Measurements from ENCODE around the gene TVP23C.

TVP23C gene

DNA sequence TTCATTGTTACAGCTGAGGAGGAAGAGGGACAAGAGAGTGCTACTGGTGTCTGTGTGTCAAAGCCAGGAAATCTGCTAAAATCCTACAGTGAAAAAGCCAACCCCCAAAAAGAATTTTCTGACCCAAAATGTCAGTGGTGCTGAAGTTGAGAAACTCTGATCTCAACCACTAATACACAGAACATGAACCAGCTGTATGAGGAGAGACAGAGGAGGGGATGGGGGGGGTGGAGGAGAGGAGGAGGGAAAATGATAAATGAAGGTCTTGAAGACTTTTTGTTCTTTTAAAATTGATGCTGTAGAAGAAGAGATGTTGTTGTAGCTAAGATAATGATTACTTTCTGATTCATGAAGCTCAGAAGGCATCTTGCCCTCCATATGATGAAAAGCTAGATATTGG lies 68.5 kb downstream of the TVP23C start:
- DNase-seq: no peak

GRCh38 chr17:15493693-15494035 lies 69.6 kb downstream of the TVP23C start:
- DNase-seq: no peak

DNA sequence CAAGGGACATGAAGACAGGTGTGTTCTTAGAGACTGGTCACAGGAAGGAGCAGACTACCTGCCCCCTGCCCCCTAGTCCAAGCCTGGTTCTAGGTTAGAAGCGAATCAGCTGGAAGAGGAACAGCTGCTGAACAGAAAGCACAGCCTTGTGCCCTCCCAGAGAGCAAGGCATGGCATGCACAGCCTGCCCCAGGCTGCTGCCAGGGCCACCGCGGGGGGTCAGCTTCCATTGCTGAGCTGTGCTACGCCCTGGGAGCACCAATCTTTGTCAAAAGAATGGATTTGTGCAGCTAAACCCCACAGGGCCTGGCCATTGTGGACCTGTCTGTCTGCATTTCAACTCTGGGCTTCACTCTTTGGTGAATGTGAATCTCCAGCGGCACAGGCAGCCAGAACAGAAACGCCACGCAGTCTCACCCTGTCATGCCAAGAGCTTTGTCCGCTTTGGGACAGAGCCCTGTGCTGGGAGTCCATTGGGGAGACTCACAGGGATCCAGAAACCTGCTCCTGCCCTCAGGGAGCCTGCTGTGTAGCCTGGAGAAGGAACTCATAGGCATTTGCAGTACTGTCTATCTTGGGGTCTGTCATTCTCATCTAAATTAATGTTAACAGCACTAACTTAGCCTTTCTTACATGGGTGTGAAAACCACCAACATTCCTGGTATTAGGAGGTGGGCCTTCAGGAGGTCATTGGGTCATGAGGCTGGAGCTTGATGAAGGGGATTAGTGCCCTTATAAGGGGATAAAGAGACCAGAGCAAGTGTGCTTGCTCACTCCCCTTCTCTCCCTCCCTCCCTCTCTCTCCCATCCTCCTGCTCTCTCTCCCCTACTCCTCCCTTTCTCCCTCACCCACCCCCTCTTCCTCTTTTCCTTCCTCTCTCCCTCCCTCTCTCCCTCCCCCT lies 70.2 kb downstream of the TVP23C start:
- DNase-seq: no peak

DNA sequence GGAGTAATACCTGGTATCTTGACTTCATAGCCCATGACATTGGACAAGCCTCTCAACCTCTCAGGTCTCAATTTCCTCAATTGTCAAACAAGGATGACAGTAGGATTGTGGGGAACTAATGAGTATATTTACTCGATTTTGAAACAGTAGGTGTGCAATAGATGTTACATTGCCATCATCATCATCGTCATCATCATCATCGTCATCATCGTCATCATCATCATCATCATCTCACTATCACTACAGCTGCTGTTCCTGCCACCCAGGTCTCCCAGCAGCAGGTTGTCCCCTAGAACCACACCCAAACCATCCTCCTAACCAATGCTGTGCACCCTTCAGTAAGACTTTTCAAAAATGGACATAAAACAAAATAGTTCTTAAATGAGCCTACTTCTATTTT lies 71.1 kb downstream of the TVP23C start:
- no peak for DNase-seq

- DNase-seq: peak; percentile 54 to 79 (median 70)
These were observed 72.5 kb downstream of the TVP23C start for GRCh38 chr17:15490634-15491261.

DNA sequence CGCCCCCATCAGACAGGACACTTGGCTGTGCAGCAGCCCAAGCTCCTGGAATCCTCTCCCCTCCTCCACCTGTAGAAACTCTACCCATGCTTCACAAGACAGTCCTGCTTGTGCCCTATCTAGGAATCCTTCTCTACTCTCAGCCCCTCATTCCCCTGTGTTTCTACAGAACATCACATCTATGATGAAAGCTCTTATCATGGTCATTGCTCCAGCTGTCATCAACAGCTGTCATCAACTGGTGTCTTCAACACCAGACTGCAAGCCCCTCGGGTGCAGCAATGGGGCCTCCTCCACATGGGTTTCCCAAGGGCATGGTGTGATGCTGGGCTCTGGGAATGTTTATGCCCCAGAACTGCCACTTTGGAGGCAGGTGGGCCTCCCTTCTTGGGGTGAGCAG lies 74.7 kb downstream of the TVP23C start:
- no peak for DNase-seq

GRCh38 chr17:15485045-15485444 lies 78.2 kb downstream of the TVP23C start:
- no peak for DNase-seq

- no peak for DNase-seq
These were observed 79.9 kb downstream of the TVP23C start for GRCh38 chr17:15483431-15483830.

DNA sequence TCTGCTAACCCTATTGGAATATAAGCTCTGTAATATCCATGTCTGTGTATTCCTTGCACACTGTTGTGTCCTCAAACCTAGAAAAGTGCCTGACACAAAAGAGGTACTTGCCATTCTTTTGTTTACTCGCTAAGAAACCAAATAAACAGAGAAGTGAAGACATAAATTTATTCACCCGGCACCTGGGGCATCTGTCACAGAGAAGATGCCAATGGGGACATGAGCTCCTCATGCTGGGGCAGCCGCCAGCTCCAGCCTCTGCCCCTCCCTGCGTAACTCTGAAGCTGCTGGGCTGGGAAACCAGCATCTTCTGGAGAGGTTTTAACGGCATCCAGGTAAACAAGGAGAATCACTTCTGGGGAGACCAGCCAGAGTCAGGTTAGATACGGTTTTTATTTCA lies 80.8 kb downstream of the TVP23C start:
- no peak for DNase-seq

GRCh38 chr17:15481481-15481880 lies 81.8 kb downstream of the TVP23C start:
- DNase-seq: no peak

DNA sequence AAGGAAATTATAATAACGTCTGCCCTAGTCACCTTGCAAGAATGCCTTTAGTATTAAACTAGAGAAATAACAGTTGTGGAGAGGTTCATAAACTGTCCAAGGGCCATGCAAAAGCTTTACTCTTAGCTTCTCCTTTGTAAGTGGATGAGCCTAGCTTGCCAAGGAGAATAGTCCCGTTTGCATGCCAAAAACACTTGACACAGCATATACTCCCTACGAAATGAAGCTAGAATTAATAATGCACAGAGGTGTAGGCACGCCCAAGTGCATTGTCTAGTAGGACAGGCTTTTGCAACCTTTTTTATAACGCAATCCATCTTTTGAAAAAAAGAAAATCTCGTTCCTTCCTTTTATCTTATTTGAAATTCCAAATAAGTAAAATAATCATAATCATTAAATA lies 83.1 kb downstream of the TVP23C start:
- no peak for DNase-seq

- DNase-seq: no peak
These were observed 83.6 kb downstream of the TVP23C start for GRCh38 chr17:15479703-15480102.

DNA sequence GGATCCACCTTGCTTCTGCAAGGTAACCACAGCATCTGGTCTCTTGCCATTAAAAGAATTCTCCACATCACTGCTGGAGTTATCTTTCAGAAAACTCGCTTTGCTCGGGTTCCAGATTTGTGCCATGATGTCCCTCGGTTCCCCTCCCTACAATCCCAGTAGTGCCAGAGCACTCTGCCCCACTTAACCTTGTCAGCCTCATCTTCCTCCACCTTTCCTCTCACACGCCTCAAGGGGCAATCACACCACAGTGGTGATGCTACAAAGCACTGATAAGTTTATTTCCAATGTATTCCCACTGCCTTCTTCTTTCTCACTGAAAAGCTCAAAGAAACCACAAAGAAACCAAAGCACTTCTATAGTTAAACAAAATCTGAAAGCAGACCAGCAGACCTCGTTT lies 84.4 kb downstream of the TVP23C start:
- no peak for DNase-seq

- no peak for DNase-seq
These were observed 87.5 kb downstream of the TVP23C start for GRCh38 chr17:15475631-15476354.

DNA sequence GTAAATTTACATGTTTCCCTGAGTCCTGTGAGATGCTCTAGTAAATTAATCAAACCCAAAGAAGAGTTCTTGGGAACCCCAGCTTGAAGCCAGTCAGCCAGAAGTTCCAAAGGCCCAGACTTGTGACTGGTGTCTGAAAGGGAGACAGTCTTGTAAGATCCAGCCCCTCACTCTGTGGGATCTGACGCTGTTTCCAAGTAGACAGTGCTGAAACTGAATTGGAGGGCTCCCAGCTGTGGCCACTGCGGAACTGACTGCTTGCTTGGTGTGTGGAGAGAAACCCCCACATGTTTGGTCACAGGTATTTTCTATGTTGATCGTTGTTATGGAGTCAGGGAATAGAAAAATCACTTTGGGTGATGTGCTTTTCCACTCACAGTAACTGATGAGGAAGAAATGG lies 90.4 kb downstream of the TVP23C start:
- DNase-seq: no peak

- DNase-seq: no peak
These were observed 92.7 kb downstream of the TVP23C start for GRCh38 chr17:15470536-15470935.

- no peak for DNase-seq
These were observed 94.0 kb downstream of the TVP23C start for GRCh38 chr17:15469260-15469659.

- DNase-seq: no peak
These were observed 95.2 kb downstream of the TVP23C start for GRCh38 chr17:15468126-15468525.

- DNase-seq: no peak
These were observed 95.7 kb downstream of the TVP23C start, which contains the start of gene CDRT4 for GRCh38 chr17:15467592-15467991. Gene CDRT4 (minus strand): TSS chr17:15467621. CDS start chr17:15440238, 27,383 bp downstream.

GRCh38 chr17:15466131-15466530 lies 97.2 kb downstream of the TVP23C start:
- no peak for DNase-seq

- no peak for DNase-seq
These were observed 98.1 kb downstream of the TVP23C start for GRCh38 chr17:15465045-15465701.

DNA sequence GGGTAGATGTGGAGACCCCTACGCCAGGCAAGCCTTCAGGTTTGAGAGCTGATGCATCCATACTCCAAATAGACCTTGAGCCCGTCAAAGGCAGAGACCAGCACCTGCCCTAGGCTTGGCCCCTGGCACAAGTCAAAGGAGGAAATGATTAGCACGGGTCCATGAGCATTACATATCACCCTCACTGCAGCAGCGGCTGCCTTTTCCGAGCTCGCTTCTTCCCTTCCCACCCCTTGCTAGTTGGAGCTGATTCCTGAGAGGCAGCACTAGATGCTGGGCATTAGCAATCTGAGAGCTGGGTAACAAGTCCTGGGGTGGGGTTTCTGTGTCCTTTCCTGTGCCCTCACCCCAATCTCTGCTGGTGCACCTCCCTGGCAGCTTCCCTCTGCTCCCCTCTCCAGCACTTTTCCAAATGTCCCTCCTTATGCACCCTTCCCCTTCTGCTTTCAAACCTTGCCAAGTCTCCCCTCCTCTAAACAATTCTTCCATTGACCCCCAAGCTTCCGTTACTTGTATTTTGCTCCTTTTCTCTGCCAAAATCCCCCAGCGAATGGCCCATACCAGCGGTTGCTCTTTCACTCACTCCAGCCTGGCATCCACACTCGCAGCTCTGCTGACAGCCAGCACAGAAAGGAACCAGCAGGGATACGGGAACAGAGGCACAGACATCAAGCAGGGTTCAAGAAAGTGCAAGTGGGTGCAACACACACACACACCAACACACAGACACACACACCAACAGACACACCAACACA lies 98.9 kb downstream of the TVP23C start:
- DNase-seq: no peak
